Measurements from ENCODE around the gene ADAM30. TPM values are rescaled to one million over a fixed set of nuclear protein-coding genes. Genes with fewer than 3 reads are reported as not detected.

Gene ADAM30
- not detected in 2 replicates for total RNA-seq
- polyA plus RNA-seq (2012), result not detected

DNA sequence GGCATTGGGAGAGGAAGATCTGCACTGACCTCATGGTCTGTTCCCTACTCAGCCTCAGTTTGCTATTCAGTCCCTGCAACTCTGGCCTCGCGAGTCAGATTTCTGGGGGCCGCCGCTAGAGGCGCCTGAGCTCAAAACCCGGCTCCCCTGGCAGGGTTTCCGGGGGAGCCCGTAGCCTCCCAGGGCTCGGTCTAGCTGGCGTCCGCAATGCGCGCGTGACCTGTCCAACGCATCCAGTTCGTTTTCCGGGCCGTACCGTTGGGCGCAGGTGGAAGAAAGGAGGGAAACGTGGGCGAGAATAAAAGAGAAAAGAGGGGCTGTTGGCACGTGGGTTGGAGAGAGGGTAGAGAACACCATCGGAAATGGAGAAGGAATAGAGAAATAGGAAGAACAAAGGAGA, at the start of gene ADAM30:
Gene ADAM30 (minus strand): TSS at position 213 of the 400 bp plus-strand sequence. CDS start 179 bp downstream, at position 34.
- no peak for DNase-seq (ENCODE audit: low read depth)

DNA sequence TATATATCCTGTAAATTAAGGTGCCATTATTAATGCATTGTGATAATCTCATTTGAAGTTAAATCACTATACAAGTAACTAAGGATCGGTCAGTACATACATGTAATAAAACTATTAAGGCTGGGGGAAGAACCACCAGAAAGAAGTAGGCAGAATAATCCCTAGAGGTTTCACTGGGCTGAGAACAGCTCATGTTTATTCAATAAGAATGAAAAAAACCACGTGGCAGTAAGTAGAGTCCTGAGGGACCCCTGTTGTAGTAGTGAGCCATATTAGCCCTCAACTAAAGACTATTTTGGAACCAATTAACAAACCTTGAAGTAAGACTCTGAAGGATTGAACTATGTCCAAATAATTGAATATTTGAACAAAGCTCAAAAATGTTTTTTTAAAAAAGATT, 46.9 kb upstream of the ADAM30 start:
- DNase-seq (ENCODE audit: low read depth), result no peak

- no peak for DNase-seq (ENCODE audit: low read depth)
Measured at GRCh38 chr1:119941392-119941791, 45.1 kb upstream of the ADAM30 start.

DNA sequence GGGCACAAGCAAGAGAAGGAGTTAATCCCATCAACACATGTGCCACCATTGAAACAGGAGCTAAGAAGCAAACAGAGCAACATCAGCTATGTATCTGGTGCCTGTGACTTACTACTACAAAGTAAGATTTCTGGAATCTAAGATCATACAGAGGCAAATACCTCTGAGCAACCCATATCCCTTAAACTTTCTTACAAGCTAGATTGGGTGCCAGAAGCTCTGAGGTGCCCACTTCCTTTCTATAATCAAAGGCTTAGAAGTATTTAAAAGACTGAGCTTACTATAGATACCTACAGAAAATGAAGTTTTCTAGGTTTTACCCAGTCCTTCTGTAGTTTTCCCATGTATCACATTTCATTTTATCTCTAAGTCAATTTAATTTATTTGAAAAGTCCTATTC, 44.4 kb upstream of the ADAM30 start:
- no peak for DNase-seq (ENCODE audit: low read depth)

- DNase-seq (ENCODE audit: low read depth), result no peak
Measured at GRCh38 chr1:119937198-119937597, 40.9 kb upstream of the ADAM30 start.

GRCh38 chr1:119935915-119936314, 39.6 kb upstream of the ADAM30 start:
- DNase-seq (ENCODE audit: low read depth), result no peak

DNA sequence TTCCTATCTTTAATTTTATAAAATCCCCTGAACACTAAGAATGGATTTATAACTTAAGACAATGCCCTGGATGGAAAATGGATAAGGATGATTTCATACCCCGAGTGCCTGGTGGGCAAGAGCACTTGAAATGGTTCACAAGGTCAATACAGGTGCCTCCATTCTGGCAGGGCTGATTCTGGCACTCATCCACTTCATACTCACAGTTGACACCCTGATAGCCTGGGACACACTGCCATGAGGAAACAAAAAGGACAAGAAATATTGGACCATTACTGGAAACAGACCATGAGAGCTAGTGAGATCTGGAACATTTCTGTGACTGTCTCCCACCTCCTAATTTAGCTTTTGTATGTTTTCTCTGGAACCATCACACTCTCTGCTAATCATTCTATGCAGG, 39.1 kb upstream of the ADAM30 start:
- no peak for DNase-seq (ENCODE audit: low read depth)

DNA sequence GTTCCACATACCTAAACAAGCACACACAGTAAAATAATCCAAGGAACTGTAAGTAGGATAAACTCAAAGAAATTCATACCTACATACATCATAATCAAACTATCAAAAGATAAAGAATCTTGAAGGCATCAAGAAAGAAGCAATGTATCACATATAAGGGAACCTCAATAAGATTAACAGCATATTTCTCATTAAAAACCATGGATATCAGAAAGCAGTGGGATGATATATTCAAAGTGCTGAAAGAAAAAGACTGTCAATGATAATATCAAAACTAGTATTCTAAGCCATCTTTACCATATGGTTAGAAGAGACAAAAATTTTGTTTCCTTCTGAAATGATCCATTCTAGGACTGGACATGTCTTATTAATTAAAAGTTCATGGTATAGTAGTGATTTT, 37.1 kb upstream of the ADAM30 start:
- DNase-seq (ENCODE audit: low read depth), result no peak

GRCh38 chr1:119929643-119930315, 33.5 kb upstream of the ADAM30 start:
- no peak for DNase-seq (ENCODE audit: low read depth)

DNA sequence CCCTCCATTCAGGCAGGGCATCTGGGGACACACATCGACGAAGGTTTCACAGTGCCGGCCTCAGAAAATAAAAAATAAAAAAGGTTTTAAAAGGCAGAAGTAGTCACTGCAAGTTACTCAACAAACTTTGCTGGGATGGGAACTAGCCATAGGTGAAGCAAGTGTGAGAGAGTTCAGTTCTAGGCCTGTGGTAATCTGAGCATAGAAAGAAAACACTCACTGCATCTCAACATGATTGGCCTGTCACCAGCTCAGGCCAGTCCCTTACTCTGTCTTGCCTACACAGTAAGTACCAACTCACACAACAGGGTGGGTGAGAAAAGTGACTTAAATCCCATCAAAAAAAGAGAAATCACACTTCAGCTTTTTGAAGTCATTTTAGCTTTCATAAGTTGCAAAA, 30.2 kb upstream of the ADAM30 start:
- no peak for DNase-seq (ENCODE audit: low read depth)

GRCh38 chr1:119924948-119925898, 28.9 kb upstream of the ADAM30 start:
- peak; percentile 27 for DNase-seq (ENCODE audit: low read depth)

DNA sequence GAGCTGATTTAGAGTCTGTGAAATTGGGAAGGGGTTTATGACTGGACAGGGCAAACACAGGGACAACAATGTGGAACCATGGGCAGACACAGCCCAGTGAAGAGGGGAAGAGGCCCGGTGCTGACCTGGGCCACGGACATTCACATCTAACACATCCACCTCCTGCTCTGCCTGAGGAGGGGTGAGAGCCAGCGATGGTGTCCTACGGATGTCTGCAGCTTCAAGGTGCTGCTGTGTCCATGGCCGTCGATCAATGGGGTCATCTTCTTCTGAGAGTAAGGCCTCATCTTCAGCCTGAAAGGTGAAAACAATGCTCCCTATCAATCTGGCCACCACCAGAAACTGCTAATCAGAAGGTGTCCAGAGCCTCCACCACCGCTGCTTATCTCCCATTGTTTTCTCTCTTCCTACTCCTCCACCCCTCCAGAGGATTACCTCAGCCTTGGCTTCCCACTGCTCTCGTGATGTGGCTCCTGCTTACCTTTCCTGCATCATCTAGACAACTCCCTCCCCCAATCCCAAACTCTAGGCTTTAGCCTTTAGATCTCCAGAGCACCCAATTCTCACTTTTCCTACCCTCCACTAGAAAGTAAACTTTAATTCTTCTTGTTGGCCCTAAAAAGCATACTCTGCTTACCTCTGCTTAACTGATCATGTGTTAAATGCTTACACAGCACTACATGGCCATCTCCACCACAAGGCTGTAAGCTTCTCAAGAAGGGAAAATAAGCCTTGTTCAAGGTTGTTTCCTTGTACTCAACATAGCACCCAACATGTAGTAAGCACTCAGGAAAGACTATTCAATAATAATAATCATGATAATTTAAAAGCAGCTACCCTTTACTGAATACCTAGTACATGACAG, 24.0 kb upstream of the ADAM30 start:
- no peak for DNase-seq (ENCODE audit: low read depth)

DNA sequence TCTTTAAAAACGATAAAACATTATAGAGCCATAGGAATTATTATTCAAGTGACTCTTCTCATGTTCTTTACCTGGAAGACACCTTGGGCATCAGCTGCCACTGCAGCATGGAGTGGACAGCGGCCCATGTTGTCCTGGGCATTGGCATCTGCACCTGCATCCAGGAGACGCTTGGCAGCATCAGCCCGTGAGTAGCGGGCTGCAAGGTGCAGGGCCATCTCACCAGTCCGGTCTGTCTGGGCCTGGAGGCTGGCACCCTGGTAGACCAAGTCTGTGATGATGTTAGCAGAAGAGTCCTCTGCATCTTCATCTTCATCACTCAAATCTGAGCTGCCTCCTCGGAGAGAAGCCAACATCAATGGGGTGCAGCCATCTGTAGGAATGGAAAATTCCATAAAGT, 22.9 kb upstream of the ADAM30 start:
- no peak for DNase-seq (ENCODE audit: low read depth)

GRCh38 chr1:119918301-119918700, 22.0 kb upstream of the ADAM30 start:
- no peak for DNase-seq (ENCODE audit: low read depth)

DNA sequence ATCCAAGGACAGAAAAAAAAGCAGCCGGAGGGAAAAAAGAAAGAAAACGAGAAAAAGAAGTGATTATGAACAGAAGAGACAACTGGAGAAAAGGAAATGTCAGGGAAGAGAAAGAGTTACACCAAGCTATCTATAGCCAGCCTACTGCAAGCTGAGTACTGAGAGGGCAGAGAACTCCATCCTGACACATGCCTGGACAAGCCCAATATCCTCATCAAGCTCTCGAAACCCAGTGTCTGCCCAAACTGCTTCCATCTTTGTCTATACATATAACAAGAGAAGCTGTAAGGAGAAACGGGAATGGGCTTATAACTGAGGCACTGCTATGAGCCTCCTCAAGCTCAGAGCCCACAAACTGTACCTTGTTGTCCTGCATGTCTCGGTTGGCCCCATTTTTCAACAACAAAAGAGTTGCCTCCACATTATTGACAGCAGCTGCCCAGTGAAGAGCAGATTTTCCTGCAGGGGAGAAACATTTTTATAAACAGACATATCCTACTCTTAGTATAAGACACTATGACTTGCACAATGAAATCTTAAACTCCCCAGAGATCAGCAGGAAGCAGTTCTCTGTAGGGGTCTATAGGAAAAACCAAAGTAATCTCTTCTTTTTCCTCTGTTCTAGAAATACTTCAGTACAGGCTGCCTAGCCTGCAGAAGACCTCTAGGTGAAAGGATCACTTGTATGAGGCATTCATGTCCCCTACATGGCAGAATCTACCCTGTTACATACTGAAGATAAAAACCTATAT, 21.2 kb upstream of the ADAM30 start:
- DNase-seq (ENCODE audit: low read depth), result peak; percentile 4

DNA sequence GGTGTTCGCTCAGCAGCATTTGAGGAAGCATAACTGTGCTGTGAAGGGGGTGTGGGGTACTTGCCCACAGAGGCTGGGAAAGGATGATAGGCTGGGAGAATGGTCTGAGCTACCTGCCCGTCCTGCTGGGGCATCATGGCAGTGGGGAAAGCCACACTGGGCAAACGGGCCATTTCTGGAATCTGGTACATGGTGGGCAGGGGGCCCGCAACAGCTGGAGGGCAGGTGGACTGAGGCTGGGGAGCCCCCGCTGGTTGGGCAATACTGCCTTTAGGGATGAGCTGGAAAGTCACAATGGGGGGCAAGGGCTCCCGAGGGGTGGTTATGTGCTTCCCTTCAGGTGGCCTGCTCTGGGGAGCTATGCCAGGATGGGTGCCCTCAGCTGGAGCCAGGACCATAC, 19.2 kb upstream of the ADAM30 start:
- DNase-seq (ENCODE audit: low read depth), result no peak

GRCh38 chr1:119914071-119914470, 17.8 kb upstream of the ADAM30 start:
- DNase-seq (ENCODE audit: low read depth), result no peak

DNA sequence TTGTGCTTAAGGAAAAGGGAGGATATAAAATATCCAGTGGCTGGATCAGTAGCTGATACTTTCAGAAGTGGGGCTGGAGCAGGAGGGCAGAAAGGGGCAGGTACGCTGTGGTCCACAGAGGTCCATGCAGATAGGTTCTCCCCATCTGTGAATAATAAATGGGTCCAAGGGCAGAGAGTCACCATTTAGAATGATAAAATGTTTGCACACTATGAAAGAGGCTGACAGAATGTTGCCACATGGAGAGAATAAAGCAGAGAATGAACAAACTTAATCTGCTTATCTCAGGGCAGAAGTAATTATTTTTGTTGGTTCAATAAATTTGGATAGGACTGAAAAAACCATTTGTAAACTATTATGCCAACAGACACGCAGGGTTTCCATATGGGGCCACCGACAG, 16.6 kb upstream of the ADAM30 start:
- DNase-seq (ENCODE audit: low read depth), result no peak

DNA sequence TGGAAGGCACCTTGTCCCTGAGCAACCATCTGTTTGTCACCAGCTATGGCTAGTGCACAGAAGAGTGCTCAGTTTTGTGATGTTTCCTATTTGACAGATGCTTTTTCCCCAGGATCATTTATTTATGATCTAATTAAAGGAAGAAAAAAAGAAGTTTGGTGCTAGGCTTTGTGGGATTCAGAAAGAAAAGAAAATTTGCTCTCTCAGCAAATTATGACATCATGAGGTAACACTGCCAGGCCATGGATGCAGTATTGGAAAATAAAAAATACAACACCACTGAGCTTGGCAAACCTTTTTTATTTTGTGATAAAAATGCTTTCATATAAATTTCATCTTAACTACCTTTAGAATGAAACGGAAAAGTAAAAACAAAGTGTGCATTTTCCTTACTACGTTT, 15.5 kb upstream of the ADAM30 start:
- DNase-seq (ENCODE audit: low read depth), result no peak

GRCh38 chr1:119910618-119911017, 14.3 kb upstream of the ADAM30 start:
- DNase-seq (ENCODE audit: low read depth), result no peak
